K562 treated with DMSO at 1 percent for 24 hours (cell line): ENCODE results near the gene METTL14. TPM values are rescaled to one million over a fixed set of nuclear protein-coding genes. Genes with fewer than 3 reads are reported as not detected.

ENCODE experiments used
- total RNA-seq: library from RNA; unstranded; fragments of 300-600 nt; gene quantifications from 2 replicates; pipeline ENCODE4 v1.2.3, GENCODE V29; 2022; ENCODE audit warnings: low read depth; ENCODE audit not compliant: insufficient read depth

The METTL14 gene
- total RNA-seq: 7.3 and 12.0 TPM in 2 replicates

DNA sequence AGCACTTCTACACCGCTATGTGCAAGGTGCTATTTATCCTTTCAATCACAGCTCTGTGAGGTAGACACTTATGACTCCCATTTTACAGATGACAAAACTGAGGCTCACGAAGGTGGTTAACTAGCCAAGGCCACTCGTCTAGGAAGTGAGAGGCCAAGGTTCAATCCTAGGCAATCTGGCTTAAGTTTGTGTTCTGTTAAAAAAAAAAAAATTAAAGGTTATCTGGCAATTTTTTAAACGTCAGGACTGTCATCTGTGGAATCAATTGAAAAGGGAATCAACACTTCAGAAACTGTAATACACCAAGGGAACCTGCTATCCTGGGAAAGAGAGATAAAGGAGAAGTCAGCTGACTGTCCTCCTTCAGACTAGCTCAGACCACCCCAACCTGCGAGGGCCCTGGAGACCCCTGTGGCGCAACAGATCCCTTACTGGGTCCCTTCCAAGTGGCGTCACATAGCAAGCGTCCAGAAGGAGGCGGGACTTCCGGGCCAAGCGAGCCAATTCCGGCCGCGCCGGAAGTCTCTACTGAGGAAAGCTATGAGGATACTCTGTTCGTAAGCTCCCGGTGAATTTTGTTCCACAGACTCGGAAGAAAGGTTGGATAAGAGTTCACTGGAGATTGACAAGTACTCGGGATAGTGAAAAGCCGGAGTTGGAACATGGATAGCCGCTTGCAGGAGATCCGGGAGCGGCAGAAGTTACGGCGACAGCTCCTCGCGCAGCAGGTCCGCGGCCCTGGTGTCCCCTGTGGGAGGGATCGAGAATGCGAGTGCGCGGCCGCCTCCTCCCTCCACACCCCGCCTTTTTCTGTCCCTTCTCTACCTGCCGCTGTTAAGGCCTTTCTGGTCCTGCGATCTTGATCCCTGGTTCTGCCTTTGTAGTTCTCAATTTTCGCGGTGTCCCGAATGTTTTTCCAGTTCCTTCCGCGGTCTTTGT lies at the start of gene METTL14:
Gene METTL14, plus strand, starts transcription at position 520 of the 939 bp plus-strand sequence. Its CDS starts 143 bp downstream, at position 663.

Other genes starting within 250 kb of the METTL14 start
- gene SEC24D, start 150.7 kb downstream of the METTL14 start, total RNA-seq: 28.4 and 30.7 TPM in 2 replicates
- 0.19 and 0.20 TPM in 2 replicates for gene SYNPO2, start 203.5 kb downstream of the METTL14 start, total RNA-seq